HG03045 (cell line): Measurements from ENCODE around the gene MAP4K4.

Experiments
- ATAC-seq: cut with Tn5 transposase; IDR thresholded peaks from one replicate; pipeline ENCODE4 v1.9.1; 2021; ENCODE audit warnings: mild to moderate bottlenecking, moderate library complexity; ENCODE audit not compliant: unreplicated experiment

Gene MAP4K4

GRCh38 chr2:101788565-101788964, 91.1 kb downstream of the MAP4K4 start:
- ATAC-seq = no peak

GRCh38 chr2:101788995-101789970, 91.8 kb downstream of the MAP4K4 start:
- no peak for ATAC-seq

- ATAC-seq = no peak
Observed at GRCh38 chr2:101790416-101790815, 92.9 kb downstream of the MAP4K4 start.

- no peak for ATAC-seq
Observed at GRCh38 chr2:101790857-101791256, 93.3 kb downstream of the MAP4K4 start.

- ATAC-seq = no peak
Observed at GRCh38 chr2:101792208-101792607, 94.7 kb downstream of the MAP4K4 start.

- ATAC-seq = no peak
Observed at GRCh38 chr2:101793277-101793969, 95.9 kb downstream of the MAP4K4 start.

GRCh38 chr2:101794141-101794540, 96.6 kb downstream of the MAP4K4 start:
- ATAC-seq = no peak

GRCh38 chr2:101795033-101795432, 97.5 kb downstream of the MAP4K4 start:
- ATAC-seq = no peak

GRCh38 chr2:101796825-101797600, 99.5 kb downstream of the MAP4K4 start:
- no peak for ATAC-seq

GRCh38 chr2:101801496-101801895, 104.0 kb downstream of the MAP4K4 start:
- ATAC-seq = no peak

GRCh38 chr2:101802329-101802728, 104.8 kb downstream of the MAP4K4 start:
- ATAC-seq = no peak

GRCh38 chr2:101803128-101803527, 105.6 kb downstream of the MAP4K4 start:
- ATAC-seq = no peak

GRCh38 chr2:101803945-101804696, 106.6 kb downstream of the MAP4K4 start:
- ATAC-seq = no peak

GRCh38 chr2:101805152-101806088, 107.9 kb downstream of the MAP4K4 start:
- ATAC-seq = no peak

GRCh38 chr2:101806123-101806522, 108.6 kb downstream of the MAP4K4 start:
- no peak for ATAC-seq

GRCh38 chr2:101806701-101807100, 109.2 kb downstream of the MAP4K4 start:
- no peak for ATAC-seq

- no peak for ATAC-seq
Observed at GRCh38 chr2:101807242-101807641, 109.7 kb downstream of the MAP4K4 start.

- no peak for ATAC-seq
Observed at GRCh38 chr2:101808006-101808562, 110.6 kb downstream of the MAP4K4 start.

- ATAC-seq = no peak
Observed at GRCh38 chr2:101809698-101810097, 112.2 kb downstream of the MAP4K4 start.
